Panc1 (cell line): ENCODE results near the gene PLD1. TPM values are rescaled to one million over a fixed set of nuclear protein-coding genes. Genes with fewer than 3 reads are reported as not detected.

Experiments
- ATAC-seq: fragments of 200-7000 bp; cut with Tn5 transposase; 2 replicates; pipeline ENCODE4 v1.9.1; 2020; ENCODE audit warnings: mild to moderate bottlenecking, moderate library complexity
- BruUV-seq: library from RNA; stranded (reverse); fragments of 400-500 nt; replicated peaks from 2 replicates; lab custom pipeline; 2021; lab: Mats Ljungman, UMichigan
- CTCF ChIA-PET: fragments of 300-600 bp; sonication (Branson Sonifier 250); formaldehyde crosslinking; loops from one replicate; lab custom pipeline; 2022; ENCODE audit warnings: antibody characterized with exemption; lab: Charles Lee
- POLR2A ChIA-PET: fragments of 300-600 bp; sonication (Branson Sonifier 250); formaldehyde crosslinking; loops from one replicate; lab custom pipeline; 2022; ENCODE audit warnings: antibody characterized with exemption; lab: Charles Lee
- DNase-seq: peaks from one replicate; pipeline ENCODE4 v3.0.0-alpha.2; 2010; ENCODE audit warnings: low read depth, low spot score
- H3K27ac ChIP-seq: 2 replicates; pipeline ENCODE4 v1.5.1; 2011; ENCODE audit warnings: mild to moderate bottlenecking, low read length, inconsistent platforms
- H3K27me3 ChIP-seq: fragments of 200-500 bp; sonication (Bioruptor generic); 2 replicates; pipeline ENCODE4 v1.6.0; 2014; ENCODE audit warnings: low read length, inconsistent platforms; ENCODE audit not compliant: control insufficient read depth, insufficient read depth
- H3K36me3 ChIP-seq: fragments of 200-500 bp; sonication (Bioruptor generic); 2 replicates; pipeline ENCODE4 v1.5.1; 2014; ENCODE audit warnings: inconsistent platforms, mild to moderate bottlenecking, low read length, moderate library complexity; ENCODE audit not compliant: control insufficient read depth, insufficient read depth
- H3K4me1 ChIP-seq: 2 replicates; pipeline ENCODE4 v1.5.1; 2011; ENCODE audit warnings: inconsistent platforms, mild to moderate bottlenecking, low read length, moderate library complexity; ENCODE audit not compliant: control insufficient read depth, insufficient read depth
- H3K4me3 ChIP-seq, 2 experiments: 2 replicates each; pipeline ENCODE4 v1.5.1; 2011 to 2012; ENCODE audit warnings: low read depth in 2 of 2, low read length in 2 of 2, mild to moderate bottlenecking in 2 of 2, inconsistent platforms in 1 of 2, moderate library complexity in 1 of 2
- H3K9me3 ChIP-seq: fragments of 200-500 bp; sonication (Bioruptor generic); 2 replicates; pipeline ENCODE4 v1.5.1; 2014; ENCODE audit warnings: low read depth, mild to moderate bottlenecking, inconsistent platforms, low read length, moderate library complexity; ENCODE audit not compliant: control insufficient read depth, insufficient read depth
- POLR2AphosphoS5 ChIP-seq: IDR thresholded peaks from 2 replicates; pipeline ENCODE4 v1.6.1; 2012; ENCODE audit warnings: mild to moderate bottlenecking, low read depth, low read length, moderate library complexity
- TCF7L2 ChIP-seq: IDR thresholded peaks from 2 replicates; pipeline ENCODE4 v1.6.1; 2011; ENCODE audit warnings: mild to moderate bottlenecking, low read depth, low read length, inconsistent platforms
- in situ Hi-C: cut with HindIII; loops from 2 replicates; pipeline ENCODE4 v1.10.0; 2016; ENCODE audit warnings: low sequenced_read_pairs, low pct_unique_long_range_greater_than_20kb
- intact Hi-C: fragments of 100-400 bp; cut with micrococcal nuclease; formaldehyde crosslinking; loops from one replicate; pipeline ENCODE4 v1.10.0; 2022; ENCODE audit not compliant: unreplicated experiment
- total RNA-seq: library from RNA; stranded (reverse); gene quantifications from one replicate; pipeline ENCODE4 v1.2.1, GENCODE V29; 2021; ENCODE audit not compliant: unreplicated experiment
- TF ChIP-seq, protein P1 (sequence below), 2 experiments: IDR thresholded peaks; 2 replicates each; pipeline ENCODE4 v1.6.1; 2011 to 2012; ENCODE audit warnings: low read depth in 2 of 2, control low read depth in 1 of 2, low read length in 1 of 2, mild to moderate bottlenecking in 1 of 2, moderate library complexity in 1 of 2; ENCODE audit not compliant: insufficient read depth in 1 of 2
- TF ChIP-seq, protein P2 (sequence below): fragments of 450-650 bp; IDR thresholded peaks from 2 replicates; pipeline ENCODE4 v1.5.1; 2017; ENCODE audit warnings: mild to moderate bottlenecking

PLD1 gene
- total RNA-seq, 1 experiment from 2014 or later = 20.6 TPM

DNA sequence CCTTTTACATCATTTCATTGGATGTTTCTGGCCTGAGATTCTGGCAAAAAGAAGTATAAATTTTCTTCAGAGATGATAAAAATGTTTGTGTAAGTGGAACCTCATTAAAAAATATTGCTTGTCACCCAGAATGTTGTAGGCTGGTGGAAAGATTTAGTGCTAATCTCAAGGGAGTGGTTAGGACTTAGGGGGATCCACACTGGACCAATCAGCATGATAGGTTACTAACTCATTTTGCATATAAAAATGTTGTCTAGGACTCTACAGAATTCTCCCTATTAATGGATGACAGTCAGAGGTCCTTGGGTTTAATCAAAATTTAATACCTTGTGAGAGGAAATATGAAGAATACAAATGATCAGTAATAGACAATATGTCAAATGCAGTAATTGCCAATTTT, 241.5 kb downstream of the PLD1 start:
- no TSS peak for BruUV-seq
- Histone ChIP-seq H3K27me3 (no peaks in the 10 kb centered on the region; the same call in 1 of the 2 replicates), H3K27ac (no peak overlapping the region), H3K4me3 (no peak overlapping the region), H3K4me1 (no peaks in the 10 kb centered on the region), H3K36me3 (no peaks in the 10 kb centered on the region), H3K9me3 (no peaks in the 10 kb centered on the region)
- CTCF ChIA-PET = no interaction called here
- in situ Hi-C loops = no loop called here
- DNase-seq (no peak), ATAC-seq (no peak)
- POLR2A ChIA-PET = no interaction called here
- no peak for TF ChIP-seq POLR2AphosphoS5
- TF ChIP-seq, protein P1, sequence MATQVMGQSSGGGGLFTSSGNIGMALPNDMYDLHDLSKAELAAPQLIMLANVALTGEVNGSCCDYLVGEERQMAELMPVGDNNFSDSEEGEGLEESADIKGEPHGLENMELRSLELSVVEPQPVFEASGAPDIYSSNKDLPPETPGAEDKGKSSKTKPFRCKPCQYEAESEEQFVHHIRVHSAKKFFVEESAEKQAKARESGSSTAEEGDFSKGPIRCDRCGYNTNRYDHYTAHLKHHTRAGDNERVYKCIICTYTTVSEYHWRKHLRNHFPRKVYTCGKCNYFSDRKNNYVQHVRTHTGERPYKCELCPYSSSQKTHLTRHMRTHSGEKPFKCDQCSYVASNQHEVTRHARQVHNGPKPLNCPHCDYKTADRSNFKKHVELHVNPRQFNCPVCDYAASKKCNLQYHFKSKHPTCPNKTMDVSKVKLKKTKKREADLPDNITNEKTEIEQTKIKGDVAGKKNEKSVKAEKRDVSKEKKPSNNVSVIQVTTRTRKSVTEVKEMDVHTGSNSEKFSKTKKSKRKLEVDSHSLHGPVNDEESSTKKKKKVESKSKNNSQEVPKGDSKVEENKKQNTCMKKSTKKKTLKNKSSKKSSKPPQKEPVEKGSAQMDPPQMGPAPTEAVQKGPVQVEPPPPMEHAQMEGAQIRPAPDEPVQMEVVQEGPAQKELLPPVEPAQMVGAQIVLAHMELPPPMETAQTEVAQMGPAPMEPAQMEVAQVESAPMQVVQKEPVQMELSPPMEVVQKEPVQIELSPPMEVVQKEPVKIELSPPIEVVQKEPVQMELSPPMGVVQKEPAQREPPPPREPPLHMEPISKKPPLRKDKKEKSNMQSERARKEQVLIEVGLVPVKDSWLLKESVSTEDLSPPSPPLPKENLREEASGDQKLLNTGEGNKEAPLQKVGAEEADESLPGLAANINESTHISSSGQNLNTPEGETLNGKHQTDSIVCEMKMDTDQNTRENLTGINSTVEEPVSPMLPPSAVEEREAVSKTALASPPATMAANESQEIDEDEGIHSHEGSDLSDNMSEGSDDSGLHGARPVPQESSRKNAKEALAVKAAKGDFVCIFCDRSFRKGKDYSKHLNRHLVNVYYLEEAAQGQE (IDR thresholded peaks at IDR 0.05; ENCODE audit: insufficient read depth in 1 of 2, low read depth in 2 of 2, low read length in 1 of 2) = no peak
- intact Hi-C loops = loop anchor here (5.0 kb wide), 2 partner anchors 516 to 606 kb away; no protein-coding TSS in a partner anchor

DNA sequence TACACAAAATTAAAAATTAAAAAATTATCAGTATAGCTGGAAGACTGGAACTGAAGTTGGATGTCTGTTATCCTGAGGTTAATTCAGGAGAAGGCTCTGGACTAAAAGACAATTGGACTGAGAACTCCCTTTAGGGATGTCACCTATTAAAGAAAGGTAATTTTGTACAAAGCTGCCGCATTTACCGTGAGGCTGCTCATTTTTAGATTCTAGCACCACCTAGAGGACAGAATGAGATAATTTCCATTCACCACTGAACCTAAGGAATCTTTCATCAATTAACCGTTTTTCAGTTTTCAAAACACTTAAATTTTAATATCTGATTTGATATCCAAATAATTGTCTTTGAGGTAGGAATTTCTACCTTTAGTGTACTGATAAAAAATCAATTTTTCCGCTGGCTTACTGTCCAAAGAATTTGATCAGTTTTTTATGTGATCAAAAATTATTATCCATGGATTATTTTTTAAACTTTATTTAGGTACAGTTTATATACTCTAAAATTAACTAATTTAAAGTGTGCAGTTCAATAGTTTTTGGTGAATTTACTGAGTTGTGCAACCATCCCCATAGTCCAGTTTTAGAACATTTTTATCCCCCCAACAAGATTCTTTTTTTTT, 243.4 kb downstream of the PLD1 start:
- in situ Hi-C loops (no loop called here), intact Hi-C loops (loop anchor here (1.0 to 5.0 kb wide), 4 partner anchors 380 to 605 kb away; no protein-coding TSS in a partner anchor)
- ChIA-PET POLR2A (no interaction called here), CTCF (interaction anchor here (0.6 to 1.7 kb wide), 7 partner anchors 257 to 671 kb away, joined by 3 to 10 read pairs (median 4); no protein-coding TSS in a partner anchor)
- Histone ChIP-seq H3K27me3 (no peaks in the 10 kb centered on the region; the same call in 1 of the 2 replicates), H3K36me3 (no peaks in the 10 kb centered on the region), H3K4me3 (no peak overlapping the region), H3K4me1 (no peaks in the 10 kb centered on the region), H3K9me3 (no peaks in the 10 kb centered on the region), H3K27ac (no peak overlapping the region)
- BruUV-seq = no TSS peak
- ATAC-seq = peak; percentile 77; the same call in 1 of the 2 replicates
- TF ChIP-seq TCF7L2 = peak; percentile 46; the same call in 1 of the 2 replicates
- TF ChIP-seq POLR2AphosphoS5 = no peak
- TF ChIP-seq, protein P2, sequence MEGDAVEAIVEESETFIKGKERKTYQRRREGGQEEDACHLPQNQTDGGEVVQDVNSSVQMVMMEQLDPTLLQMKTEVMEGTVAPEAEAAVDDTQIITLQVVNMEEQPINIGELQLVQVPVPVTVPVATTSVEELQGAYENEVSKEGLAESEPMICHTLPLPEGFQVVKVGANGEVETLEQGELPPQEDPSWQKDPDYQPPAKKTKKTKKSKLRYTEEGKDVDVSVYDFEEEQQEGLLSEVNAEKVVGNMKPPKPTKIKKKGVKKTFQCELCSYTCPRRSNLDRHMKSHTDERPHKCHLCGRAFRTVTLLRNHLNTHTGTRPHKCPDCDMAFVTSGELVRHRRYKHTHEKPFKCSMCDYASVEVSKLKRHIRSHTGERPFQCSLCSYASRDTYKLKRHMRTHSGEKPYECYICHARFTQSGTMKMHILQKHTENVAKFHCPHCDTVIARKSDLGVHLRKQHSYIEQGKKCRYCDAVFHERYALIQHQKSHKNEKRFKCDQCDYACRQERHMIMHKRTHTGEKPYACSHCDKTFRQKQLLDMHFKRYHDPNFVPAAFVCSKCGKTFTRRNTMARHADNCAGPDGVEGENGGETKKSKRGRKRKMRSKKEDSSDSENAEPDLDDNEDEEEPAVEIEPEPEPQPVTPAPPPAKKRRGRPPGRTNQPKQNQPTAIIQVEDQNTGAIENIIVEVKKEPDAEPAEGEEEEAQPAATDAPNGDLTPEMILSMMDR = peak; percentile 80; the same call in 1 of the 2 replicates
- peak; percentile 15 for DNase-seq

DNA sequence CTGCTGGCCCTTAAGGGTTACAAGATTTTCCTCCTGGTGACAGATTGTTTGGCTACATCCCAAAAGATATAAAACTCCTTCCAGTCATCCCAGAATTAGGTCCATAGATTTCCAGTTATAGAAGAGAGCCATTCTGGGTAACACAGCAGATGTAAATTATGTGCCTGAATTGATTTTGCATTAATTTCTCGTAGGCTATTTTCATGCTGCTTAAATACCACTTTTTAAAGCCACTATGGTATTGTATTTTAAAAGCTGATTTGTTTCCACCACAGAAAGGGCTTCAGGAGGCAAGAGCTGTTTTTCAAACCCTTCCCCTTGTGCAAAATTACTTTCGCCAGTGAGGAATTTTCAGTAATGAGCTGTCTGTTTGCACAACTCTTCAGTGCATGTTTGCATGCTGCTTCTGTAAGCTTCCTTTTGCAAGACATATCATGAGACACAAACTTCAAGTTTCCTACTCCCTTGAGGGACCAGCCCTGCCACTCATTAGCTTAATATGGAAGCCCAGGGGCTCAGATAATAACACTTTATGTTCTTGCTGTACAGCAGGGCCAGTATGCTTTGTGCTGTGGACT, 244.7 kb downstream of the PLD1 start:
- intact Hi-C loops (loop anchor here (5.0 kb wide), 2 partner anchors 513 to 603 kb away; no protein-coding TSS in a partner anchor), in situ Hi-C loops (no loop called here)
- Histone ChIP-seq H3K4me1 (no peaks in the 10 kb centered on the region), H3K27ac (no peak overlapping the region), H3K4me3 (no peak overlapping the region), H3K9me3 (no peaks in the 10 kb centered on the region), H3K36me3 (no peaks in the 10 kb centered on the region), H3K27me3 (no peaks in the 10 kb centered on the region; the same call in 1 of the 2 replicates)
- no peak for TF ChIP-seq POLR2AphosphoS5
- no TSS peak for BruUV-seq
- ATAC-seq (peak; percentile 45; the same call in 1 of the 2 replicates), DNase-seq (no peak)
- ChIA-PET POLR2A (interaction anchor here (0.6 kb wide), 1 partner anchor 86 kb away, joined by 7 read pairs; no protein-coding TSS in a partner anchor), CTCF (interaction anchor here (0.6 to 1.7 kb wide), 2 partner anchors 11 to 378 kb away, joined by 3 to 9 read pairs; no protein-coding TSS in a partner anchor)
